ENCODE measurements around the gene GARNL3.

Gene GARNL3

DNA sequence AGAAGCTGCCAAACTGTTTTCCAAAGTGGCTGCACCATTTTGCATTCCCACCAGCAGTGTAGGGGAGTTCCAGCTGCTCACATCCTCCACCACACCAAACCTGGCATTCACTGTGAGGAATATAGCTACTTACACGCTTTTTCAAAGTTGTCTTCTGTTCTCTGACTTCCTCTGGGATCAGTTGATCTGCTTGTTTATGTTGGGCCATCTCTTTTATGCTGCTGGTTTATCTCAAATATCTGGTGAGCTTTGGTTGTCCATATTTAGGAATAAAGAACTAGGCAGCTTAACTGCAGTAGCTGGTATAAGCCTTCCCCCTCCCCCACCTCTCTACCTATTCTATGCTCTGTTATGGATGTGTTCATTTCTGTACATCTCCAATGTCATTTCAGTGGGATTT is 151.1 kb downstream of the GARNL3 start:
- DNase-seq = no peak

DNA sequence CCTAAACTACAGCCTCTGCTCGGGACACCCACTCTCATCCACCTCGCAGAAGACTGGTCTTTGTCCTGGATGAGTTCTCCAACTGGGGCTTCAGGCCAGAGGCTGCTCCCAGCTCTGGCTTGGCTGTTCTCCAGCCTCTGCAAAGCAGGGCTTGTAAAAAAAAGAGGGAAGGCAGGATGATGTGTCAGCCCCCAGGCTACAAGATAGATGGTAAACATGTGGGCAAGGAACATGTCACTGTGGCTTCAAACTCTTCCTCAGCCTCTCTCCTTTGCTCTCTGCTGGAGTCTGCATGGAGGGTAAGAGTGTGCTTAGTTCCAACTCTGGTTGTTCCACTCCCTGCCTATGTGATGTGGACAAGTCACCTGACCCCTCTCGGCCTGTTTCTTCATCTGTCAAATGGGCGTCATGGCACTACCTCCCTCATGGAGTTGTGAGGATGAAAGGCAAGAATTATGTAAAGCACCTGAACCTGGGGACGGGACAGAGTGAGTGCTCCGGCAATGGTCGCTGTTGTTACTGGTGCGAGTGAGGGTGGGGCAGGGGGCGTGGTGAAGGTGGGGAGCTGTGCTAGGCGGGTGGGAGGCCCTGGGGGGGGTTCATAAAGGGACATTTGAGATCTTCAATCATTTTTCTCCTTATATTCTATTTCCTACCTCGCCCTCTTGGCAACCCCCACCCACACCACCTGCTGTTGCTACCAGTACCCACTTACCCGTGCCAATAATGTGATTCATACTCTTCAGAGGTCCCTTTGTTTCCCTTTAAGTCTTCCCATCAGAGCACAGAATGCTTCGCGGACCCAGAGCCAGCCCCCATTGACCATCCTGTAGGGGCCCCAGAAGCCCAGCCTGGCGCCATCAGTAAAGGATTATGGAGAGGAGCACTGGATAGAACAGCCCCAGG is 152.8 kb downstream of the GARNL3 start:
- DNase-seq = no peak

DNA sequence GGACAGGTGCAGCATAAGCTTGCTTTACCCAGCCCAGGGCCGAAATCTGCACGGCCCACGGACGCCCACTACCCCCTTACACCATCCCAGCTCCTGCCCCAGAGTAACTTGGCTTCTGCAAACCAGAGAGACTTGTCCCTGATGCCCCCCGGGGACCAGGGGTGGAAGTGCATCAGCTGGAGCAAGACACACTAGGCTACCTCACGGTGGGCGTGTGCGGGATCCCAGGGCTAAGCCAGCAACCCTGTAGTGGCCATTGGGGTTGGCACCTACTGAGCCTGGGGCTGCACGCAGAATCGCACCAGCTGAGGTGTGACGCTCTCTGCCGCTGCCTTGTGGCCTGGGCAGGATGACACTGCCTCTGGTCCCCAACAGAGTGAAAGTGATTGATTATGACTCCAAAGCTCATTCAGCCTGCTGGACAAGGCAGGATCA is 153.5 kb downstream of the GARNL3 start:
- peak; percentile 21 for DNase-seq

DNA sequence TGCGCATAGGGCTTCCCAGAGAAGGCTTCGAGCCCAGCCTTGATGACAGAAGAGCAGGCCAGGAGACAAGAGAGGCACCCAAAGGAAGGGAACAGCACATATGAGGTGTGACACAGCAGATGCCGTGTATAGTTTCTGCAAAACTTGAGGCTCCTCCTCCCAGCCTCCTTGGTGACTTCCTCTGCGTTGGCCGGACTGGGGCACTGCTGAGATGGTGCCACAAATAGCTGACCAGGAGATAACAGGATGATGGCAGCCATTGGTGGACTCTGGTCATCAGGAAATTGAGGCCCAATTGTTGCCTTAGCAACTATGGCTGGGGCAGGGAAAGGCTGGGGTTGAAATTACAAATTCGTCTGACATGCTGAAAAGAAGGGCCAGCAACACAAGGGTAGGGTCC is 154.8 kb downstream of the GARNL3 start:
- no peak for DNase-seq

DNA sequence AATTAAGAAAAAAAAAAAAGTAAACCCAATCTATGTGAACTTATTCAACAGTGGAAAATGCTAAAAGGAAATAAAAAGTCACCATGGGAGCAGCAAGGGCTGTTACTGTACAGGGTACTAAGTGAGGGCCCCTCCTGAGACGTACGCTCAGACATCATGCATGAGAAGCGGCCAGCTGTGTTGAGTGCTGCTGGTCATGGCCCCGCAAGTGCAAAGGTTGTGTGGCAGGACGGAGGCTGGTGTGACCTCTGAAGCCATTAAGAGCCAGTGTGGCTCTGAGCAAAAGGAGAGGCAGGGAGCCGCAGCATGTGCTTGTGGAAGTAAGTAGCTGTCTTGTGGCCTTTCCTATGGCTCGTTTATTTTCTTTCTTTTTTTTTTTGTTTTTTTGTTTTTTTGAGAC is 156.5 kb downstream of the GARNL3 start:
- DNase-seq = no peak

DNA sequence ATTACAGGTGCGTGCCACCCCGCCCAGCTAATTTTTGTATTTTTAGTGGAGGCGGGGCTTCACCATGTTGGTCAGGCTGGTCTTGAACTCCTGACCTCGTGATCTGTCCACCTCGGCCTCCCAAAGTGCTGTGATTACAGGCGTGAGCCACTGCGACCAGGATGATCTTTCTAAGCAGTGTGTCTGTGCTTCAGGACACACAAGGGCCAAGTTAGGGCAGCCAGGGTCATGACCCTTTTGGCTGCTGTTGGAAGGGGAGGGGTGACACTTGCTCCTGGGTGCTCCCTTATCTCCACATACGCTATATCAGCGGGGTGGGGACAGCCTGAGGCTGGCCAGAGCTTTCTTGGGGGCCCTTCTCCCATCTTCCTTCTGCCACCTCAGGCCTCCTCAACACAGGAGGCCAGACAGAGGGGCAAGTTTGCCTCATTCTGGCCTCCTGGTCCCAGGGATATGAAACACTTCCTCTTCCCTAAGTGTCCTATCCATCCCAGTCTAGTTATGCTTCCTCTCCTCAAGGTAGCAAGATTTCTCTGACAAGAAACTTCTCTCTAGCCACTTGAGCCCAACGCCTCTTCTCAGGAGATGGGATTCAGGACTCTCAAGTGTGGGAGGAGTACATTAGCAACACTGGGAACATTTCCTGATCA is 157.7 kb downstream of the GARNL3 start:
- no peak for DNase-seq

DNA sequence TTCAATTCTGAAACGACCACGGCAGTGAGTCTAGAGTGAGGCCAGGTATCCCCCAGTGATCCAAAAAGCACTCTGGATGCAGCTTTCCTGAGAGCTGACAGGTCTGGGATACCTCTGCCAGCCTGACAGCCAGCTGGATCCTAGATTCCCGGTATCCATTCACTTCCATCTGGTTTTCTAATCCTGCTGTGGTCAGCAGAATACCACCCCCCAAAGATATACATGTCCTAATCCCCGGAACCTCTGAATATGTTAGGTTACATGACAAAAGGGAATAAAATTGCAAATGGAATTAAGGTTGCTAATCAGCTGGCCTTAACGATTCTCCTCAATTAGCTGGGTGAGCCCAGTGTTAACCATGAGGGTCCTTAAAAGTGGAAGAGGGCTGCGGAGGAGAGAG is 158.2 kb downstream of the GARNL3 start:
- DNase-seq = no peak

DNA sequence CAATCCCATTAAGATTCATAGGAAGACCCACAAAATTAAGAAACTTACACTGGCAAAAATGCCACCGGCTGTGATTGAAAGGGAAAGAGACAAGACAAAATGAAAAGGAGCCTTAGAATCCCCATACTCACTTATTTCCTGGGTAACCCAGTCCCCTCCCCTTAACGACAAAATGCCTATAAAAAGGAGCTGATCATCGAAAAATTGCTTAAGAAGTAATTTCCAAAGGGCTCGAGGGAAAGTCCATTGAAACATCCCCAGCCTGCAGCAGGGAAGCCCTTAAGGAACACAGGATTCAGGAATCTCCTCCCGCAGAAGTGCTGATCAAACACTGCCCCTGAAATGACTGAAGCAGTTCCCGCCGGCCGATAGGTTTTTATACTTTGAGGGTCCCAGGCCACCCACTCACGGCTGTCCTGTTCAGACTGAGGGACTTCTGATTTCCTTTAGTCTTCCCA is 158.9 kb downstream of the GARNL3 start:
- DNase-seq = no peak

DNA sequence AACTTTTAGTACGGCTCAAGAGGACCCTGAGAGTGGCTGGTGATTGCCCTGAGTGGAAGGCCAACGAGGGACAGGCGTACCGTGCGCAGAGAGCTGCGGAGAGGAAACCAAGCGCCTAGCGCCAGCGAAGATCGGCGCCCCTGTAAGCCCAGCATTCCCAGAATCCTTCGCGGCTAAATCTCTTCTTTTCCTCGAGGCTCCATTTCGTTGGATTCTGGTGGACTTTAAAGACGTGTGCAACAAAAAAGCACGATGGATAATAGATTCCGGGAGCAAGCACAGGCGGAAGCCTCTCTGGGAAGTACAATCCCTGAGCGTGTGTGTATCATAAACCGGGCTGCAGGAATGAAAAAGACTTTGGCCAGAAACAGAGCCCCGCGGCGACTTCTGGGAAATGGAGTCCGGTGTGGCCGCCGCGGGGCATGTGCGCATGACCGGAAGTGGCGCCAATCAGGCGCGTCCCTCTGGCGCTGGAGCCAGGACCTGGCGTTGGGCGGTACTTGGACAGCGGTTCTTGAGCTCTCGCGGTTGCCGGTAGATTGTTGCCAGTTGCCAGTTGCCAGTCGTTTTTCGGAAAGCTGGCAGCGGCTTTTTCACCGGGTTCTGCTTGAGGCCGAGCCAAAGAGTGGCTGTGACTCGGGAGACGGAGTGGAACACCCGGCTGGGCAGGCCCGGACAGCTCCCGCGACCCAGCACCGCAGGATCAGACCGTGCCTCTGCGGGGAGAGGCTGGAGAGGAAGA is 159.5 kb downstream of the GARNL3 start, which contains the start of gene ZNF79:
ZNF79 (plus strand) TSS at position 449 of the 742 bp plus-strand sequence. CDS start 406 bp downstream, outside the sequence.
- peak; percentile 80 for DNase-seq

DNA sequence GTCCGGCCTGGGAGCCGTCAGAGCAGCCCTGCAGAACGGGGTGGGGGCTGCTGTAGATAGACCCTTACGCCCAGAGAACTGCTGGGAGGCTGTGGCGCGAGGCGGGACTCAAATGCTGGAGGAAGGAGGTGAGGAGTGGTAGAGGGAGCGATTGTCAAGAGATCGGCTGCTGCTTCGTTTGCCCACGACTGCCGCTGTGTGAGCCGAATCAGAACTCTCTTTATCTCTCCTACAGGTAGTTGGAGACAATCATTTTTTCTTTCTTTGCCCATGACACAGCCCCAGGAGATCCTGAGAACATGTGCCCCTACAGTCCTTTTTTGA is 160.1 kb downstream of the GARNL3 start:
- no peak for DNase-seq

DNA sequence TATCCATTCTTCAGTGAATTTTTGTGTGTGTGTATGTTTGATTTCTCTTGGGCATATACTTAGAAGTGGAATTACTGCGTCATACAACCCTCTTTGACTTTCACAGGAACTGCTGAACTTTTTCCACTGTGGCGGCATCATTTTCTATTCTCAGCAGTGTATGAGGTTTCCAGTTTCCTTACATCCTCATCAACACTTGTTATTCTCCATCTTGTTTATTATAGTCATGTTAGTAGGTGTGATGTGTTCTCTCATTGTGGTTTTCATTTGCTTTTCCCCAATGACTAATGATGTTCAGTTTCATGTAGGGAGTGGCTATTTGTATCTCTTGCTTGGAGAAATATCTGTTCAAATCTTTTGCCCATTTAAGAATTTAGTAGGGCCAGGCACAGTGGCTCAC is 162.2 kb downstream of the GARNL3 start:
- no peak for DNase-seq

DNA sequence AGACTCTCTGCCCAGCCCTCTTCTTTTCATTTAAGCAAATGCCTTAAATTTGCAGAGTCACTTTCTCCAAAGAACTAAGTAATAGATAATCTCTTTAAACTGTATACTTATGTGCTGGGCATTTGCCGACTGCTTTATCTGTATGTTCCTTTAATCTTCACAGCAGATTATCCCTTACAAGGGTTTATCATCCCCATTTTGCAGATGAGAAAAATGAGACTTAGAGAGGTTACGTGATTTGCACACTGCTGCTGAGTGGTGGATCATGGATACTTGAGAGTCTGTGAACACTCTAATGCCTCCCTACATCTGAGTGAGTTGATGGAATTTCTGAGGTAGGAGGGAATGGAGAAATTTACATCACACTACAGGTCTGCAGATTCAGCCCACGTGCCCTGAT is 163.8 kb downstream of the GARNL3 start:
- DNase-seq = no peak

DNA sequence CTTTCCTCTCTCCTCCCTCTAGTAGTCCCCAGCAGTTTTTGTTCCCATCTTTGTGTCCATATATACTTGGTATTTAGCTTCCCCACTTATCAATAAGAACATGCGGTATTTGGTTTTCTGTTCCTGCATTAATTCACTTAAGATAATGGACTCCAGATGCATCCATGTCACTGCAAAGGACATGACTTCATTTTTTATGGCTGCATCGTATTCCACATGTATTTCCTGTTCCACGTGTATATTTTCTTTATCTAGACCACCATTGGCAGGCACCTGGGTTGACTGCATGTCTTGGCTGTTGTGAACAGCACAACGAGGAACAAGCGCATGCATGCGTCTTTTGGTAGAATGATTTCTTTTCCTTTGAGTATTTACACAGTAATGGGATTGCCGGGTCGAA is 165.8 kb downstream of the GARNL3 start:
- no peak for DNase-seq

DNA sequence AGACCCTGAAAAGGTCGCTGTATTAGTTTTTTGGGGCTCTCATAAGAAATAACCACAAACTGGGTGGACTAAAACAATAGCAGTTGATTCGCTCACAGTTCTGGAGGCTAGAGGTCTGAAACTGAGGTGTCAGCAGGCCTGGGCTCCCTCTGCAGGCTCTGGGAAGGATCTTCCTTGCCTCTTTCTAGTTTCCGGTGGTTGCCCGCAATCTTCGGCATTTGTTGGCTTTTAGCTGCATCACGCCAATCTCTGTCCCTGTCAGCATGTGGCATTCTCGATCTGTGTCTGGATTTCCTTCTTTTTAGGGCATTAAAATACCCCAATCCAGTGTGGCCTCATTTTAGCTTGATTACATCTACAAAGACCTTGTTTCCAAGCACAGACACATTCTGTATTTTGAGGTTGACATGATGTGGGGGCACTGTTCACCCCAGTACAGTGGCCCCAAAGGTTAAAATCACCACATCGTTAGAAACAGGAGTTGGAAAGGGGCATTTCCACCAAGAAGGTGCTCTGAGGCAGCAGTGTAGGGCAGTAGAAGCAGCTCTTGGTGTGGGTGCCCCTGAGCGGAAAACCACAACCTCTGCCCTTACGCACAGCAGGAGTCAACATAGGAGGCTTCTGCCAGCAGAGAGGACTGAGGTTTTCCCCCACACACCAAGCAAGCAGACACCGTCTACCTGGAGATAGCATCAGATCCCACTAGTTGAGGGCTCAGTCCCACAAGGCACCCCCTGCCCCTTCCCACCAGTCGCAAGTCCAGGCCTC is 173.1 kb downstream of the GARNL3 start:
- DNase-seq = no peak

DNA sequence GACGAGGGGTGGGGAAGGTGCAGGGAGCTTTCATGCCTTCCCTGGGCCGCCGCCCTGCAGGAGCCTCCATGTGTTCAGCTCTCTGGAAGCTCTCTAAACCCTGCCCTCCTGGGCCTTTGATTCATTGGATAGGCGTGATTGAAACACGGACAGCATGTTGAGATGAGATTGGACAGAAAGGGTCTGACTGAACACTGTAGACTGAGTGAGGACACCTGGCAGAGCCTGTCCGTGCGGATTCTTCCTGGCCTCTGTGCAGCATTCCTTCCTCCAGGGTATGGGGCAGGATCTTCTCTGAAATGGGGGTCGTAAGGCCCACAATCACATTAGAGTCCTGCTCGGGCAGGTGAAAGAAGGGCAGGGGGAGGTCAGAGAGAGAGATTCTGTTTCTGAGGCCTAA is 173.8 kb downstream of the GARNL3 start:
- no peak for DNase-seq
